GM12878 (cell line): Measurements from ENCODE around the gene CACNA1B. TPM values are rescaled to one million over a fixed set of nuclear protein-coding genes. Genes with fewer than 3 reads are reported as not detected.

ENCODE experiments used
- ATAC-seq: fragments of 200-7000 bp; cut with Tn5 transposase; 3 replicates; pipeline ENCODE4 v1.9.1; 2020; ENCODE audit warnings: mild to moderate bottlenecking, moderate library complexity
- BruUV-seq: library from RNA; stranded (reverse); fragments of 400-500 nt; replicated peaks from 2 replicates; lab custom pipeline; 2021; lab: Mats Ljungman, UMichigan
- CTCF ChIA-PET: fragments of 300-600 bp; sonication (Branson Sonifier 250); formaldehyde crosslinking; extraction: SDS; loops from one replicate; lab custom pipeline; 2021; ENCODE audit warnings: inconsistent platforms; lab: Yijun Ruan, JAX
- POLR2A ChIA-PET: fragments of 350-600 bp; formaldehyde crosslinking; extraction: SDS; loops from one replicate; lab custom pipeline; 2021; ENCODE audit warnings: inconsistent platforms; lab: Charles Lee
- RAD21 ChIA-PET: fragments of 300-600 bp; sonication (Branson Sonifier 250); formaldehyde crosslinking; loops from one replicate; lab custom pipeline; 2023; ENCODE audit warnings: antibody characterized with exemption; ENCODE audit not compliant: unreplicated experiment; lab: Charles Lee
- SMC1A ChIA-PET: fragments of 300-600 bp; sonication (Branson Sonifier 250); formaldehyde crosslinking; loops from one replicate; lab custom pipeline; 2023; ENCODE audit not compliant: unreplicated experiment, uncharacterized antibody; lab: Charles Lee
- DNase-seq: peaks from one replicate; pipeline ENCODE4 v3.0.0-alpha.2; 2011; ENCODE audit warnings: low read depth, low spot score
- FAIRE-seq: peaks from 3 replicates; lab custom pipeline; 2011; peaks lifted over from hg19 to GRCh38; lab: Jason Lieb, UNC
- H2AFZ ChIP-seq: 2 replicates; pipeline ENCODE4 v1.6.0; 2011; ENCODE audit warnings: low read depth, low read length, control low read depth; ENCODE audit not compliant: control insufficient read depth
- H3K27ac ChIP-seq: 2 replicates; pipeline ENCODE4 v1.5.1; 2011; ENCODE audit warnings: control low read depth; ENCODE audit not compliant: control insufficient read depth, insufficient read depth
- H3K27me3 ChIP-seq, 2 experiments: replicated peaks in 1 of 2; 2 replicates each; pipeline versions ENCODE4 v1.6.0 to v1.6.1; 2011; ENCODE audit warnings: low read length in 1 of 2; ENCODE audit not compliant: control insufficient read depth in 2 of 2, insufficient read depth in 2 of 2
- H3K36me3 ChIP-seq, 2 experiments: 2 replicates each; pipeline ENCODE4 v1.5.1; 2011; ENCODE audit warnings: low read length in 1 of 2; ENCODE audit not compliant: control insufficient read depth in 2 of 2, insufficient read depth in 2 of 2
- H3K4me1 ChIP-seq: 2 replicates; pipeline ENCODE4 v1.6.1; 2011; ENCODE audit warnings: mild to moderate bottlenecking, low read length, moderate library complexity, mixed read lengths; ENCODE audit not compliant: control insufficient read depth, insufficient read depth
- H3K4me2 ChIP-seq: 2 replicates; pipeline ENCODE4 v1.6.0; 2011; ENCODE audit warnings: control low read depth; ENCODE audit not compliant: control insufficient read depth, insufficient read depth
- H3K4me3 ChIP-seq: fragments of 200-600 bp; sonication (generic); 2 replicates; pipeline ENCODE4 v1.5.1; 2016
- H3K79me2 ChIP-seq: 2 replicates; pipeline ENCODE4 v1.6.0; 2011; ENCODE audit warnings: low read length; ENCODE audit not compliant: control insufficient read depth, insufficient read depth
- H3K9ac ChIP-seq: 2 replicates; pipeline ENCODE4 v1.8.0; 2011; ENCODE audit warnings: low read length, control low read depth, mixed read lengths; ENCODE audit not compliant: control insufficient read depth, insufficient read depth
- H3K9me3 ChIP-seq: replicated peaks from 3 replicates; pipeline ENCODE4 v1.5.1; 2011; ENCODE audit warnings: mild to moderate bottlenecking, low read length; ENCODE audit not compliant: control insufficient read depth, insufficient read depth
- H4K20me1 ChIP-seq: 2 replicates; pipeline ENCODE4 v1.6.0; 2011; ENCODE audit not compliant: control insufficient read depth, insufficient read depth
- BHLHE40 ChIP-seq, 2 experiments: fragments of 450-650 bp in 1 of 2; IDR thresholded peaks; 2 replicates each; pipeline ENCODE4 v1.6.1; 2011 to 2017; ENCODE audit warnings: low read depth in 2 of 2, borderline replicate concordance in 1 of 2, improper control_type of control experiment in 1 of 2, low read length in 1 of 2, mild to moderate bottlenecking in 1 of 2
- BMI1 ChIP-seq: fragments of 450-650 bp; IDR thresholded peaks from 2 replicates; pipeline ENCODE4 v1.6.1; 2016; ENCODE audit warnings: mild to moderate bottlenecking, moderate library complexity, borderline replicate concordance
- CHD2 ChIP-seq: IDR thresholded peaks from 2 replicates; pipeline ENCODE4 v1.6.1; 2011; ENCODE audit warnings: low read depth, low read length, improper control_type of control experiment, borderline replicate concordance
- EED ChIP-seq: sonication (generic); IDR thresholded peaks from 2 replicates; pipeline ENCODE4 v1.6.1; 2016; ENCODE audit warnings: antibody characterized with exemption, low read depth
- ETV6 ChIP-seq, 2 experiments: fragments of 450-650 bp in 1 of 2; IDR thresholded peaks in 1 of 2; conservative IDR thresholded peaks in 1 of 2; 2 replicates each; pipeline ENCODE4 v1.6.1; 2014; ENCODE audit warnings: antibody characterized with exemption in 1 of 2, borderline replicate concordance in 1 of 2, low read depth in 1 of 2, mild to moderate bottlenecking in 1 of 2, moderate library complexity in 1 of 2
- HDAC6 ChIP-seq: fragments of 200-600 bp; sonication (generic); IDR thresholded peaks from one replicate; pipeline ENCODE4 v1.8.0; 2017; ENCODE audit warnings: antibody characterized with exemption; ENCODE audit not compliant: unreplicated experiment
- JUND ChIP-seq: IDR thresholded peaks from 2 replicates; pipeline ENCODE4 v1.6.1; 2012; ENCODE audit warnings: low read depth, mild to moderate bottlenecking, low read length, improper control_type of control experiment, moderate library complexity
- KLF5 ChIP-seq: fragments of 450-650 bp; IDR thresholded peaks from 2 replicates; pipeline ENCODE4 v1.6.1; 2014; ENCODE audit warnings: mild to moderate bottlenecking; ENCODE audit not compliant: partially characterized antibody
- MEF2A ChIP-seq: IDR thresholded peaks from 2 replicates; pipeline ENCODE4 v1.6.1; 2011; ENCODE audit warnings: low read depth, mild to moderate bottlenecking, low read length, moderate library complexity; ENCODE audit not compliant: insufficient read depth
- MTA2 ChIP-seq: fragments of 450-650 bp; IDR thresholded peaks from 2 replicates; pipeline ENCODE4 v1.6.1; 2016; ENCODE audit warnings: low read depth, mild to moderate bottlenecking, moderate library complexity
- POU2F2 ChIP-seq: IDR thresholded peaks from 3 replicates; pipeline ENCODE4 v1.6.1; 2011; ENCODE audit warnings: low read depth, mild to moderate bottlenecking, low read length, borderline replicate concordance
- RELA ChIP-seq: fragments of 450-650 bp; IDR thresholded peaks from 2 replicates; pipeline ENCODE4 v1.8.0; 2014; ENCODE audit warnings: borderline replicate concordance; ENCODE audit not compliant: partially characterized antibody
- ZNF384 ChIP-seq: IDR thresholded peaks from 2 replicates; pipeline ENCODE4 v1.6.1; 2012; ENCODE audit warnings: low read depth, mild to moderate bottlenecking, low read length, improper control_type of control experiment, borderline replicate concordance
- ZZZ3 ChIP-seq: IDR thresholded peaks from 2 replicates; pipeline ENCODE4 v1.6.1; 2011; ENCODE audit warnings: low read depth; ENCODE audit not compliant: control insufficient read depth, insufficient read length
- WGBS: methylation state at CpG from one replicate; pipeline ENCODE4 v1.1.6; 2016; ENCODE audit warnings: low lambda C conversion rate; ENCODE audit not compliant: insufficient replicate concordance, insufficient coverage; ENCODE audit errors: missing lambda C conversion rate; 5-methylcytosine and 5-hydroxymethylcytosine counted together
- in situ Hi-C: fragments of 300-500 bp; cut with MboI; formaldehyde crosslinking; loops from 9 replicates; pipeline ENCODE4 v1.14.3; 2018; ENCODE audit warnings: mixed read lengths
- intact Hi-C: fragments of 100-400 bp; cut with micrococcal nuclease; formaldehyde crosslinking; loops from one replicate; pipeline ENCODE4 v1.14.2; 2022; ENCODE audit not compliant: unreplicated experiment
- polyA plus RNA-seq, 11 experiments: library from polyadenylated mRNA; depleted of rRNA in 4 of 11; unstranded in 6 of 11; stranded (reverse) in 5 of 11; fragments of >200 nt; fragmentation: Nextera tagmentation in 4 of 11; fragmentation: Illumina TruSeq in 1 of 11; extraction: Ambion mirVana in 4 of 11; extraction: Trizol in 1 of 11; gene quantifications; 1 replicate in 1 of 11; 2 replicates in 10 of 11; pipeline versions ENCODE4 v1.2.1 to v1.2.3, GENCODE V29; 2011 to 2016; ENCODE audit warnings: inconsistent platforms in 2 of 11, missing spikeins in 2 of 11, low read depth in 1 of 11
- total RNA-seq, 4 experiments: library from RNA; depleted of rRNA in 3 of 4; stranded (reverse); fragments of >200 nt in 3 of 4; fragmentation: Illumina TruSeq in 1 of 4; extraction: Trizol in 1 of 4; gene quantifications; 2 replicates each; pipeline versions ENCODE4 v1.2.1 to v1.2.3, GENCODE V29; 2013 to 2021
- TF ChIP-seq, protein P1 (sequence below): fragments of 450-650 bp; IDR thresholded peaks from 2 replicates; pipeline ENCODE4 v1.6.1; 2016; ENCODE audit warnings: mild to moderate bottlenecking
- TF ChIP-seq, protein P2 (sequence below): IDR thresholded peaks from 2 replicates; pipeline ENCODE4 v1.6.1; 2011; ENCODE audit warnings: mild to moderate bottlenecking, low read depth, low read length, moderate library complexity; ENCODE audit not compliant: insufficient replicate concordance

CACNA1B gene
- total and polyA plus RNA-seq, 10 of the 15 experiments (the other 5 are each of a cell fraction or from before 2014, with no cell fraction given): 0.01 to 0.03 (median 0.01) TPM; not detected in 7

DNA sequence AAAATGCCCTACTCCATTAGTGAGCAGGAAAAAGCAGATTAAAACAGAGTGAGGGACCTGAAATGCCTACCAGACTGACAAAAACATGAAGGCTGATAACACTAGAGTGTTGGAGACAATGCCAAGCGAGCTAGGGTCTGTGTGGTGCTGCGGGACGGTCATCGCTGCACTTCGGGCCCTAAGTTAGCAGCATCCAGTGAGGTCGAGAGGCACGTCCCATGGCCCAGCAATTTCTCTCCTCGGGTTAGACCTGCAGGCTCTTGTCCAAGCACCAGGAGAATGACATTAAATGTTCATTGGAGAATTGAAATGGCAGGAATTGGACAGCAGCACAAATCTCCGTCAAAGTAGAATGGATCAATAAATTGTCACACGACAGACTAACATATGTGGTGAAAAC is 5.3 kb upstream of the CACNA1B start:
- Histone ChIP-seq H3K79me2 (no peaks in the 10 kb centered on the region), H3K9ac (no peak overlapping the region), H3K27me3 (no peaks in the 10 kb centered on the region; a peak in 1 of 4 replicates), H3K4me1 (peaks cover 3% of the 10 kb centered on the region), H3K9me3 (no peaks in the 10 kb centered on the region; the same call in 2 of the 3 replicates), H3K4me2 (no peak overlapping the region), H3K27ac (no peak overlapping the region), H3K36me3 (no peaks in the 10 kb centered on the region), H3K4me3 (no peak overlapping the region), H2AFZ (no peak overlapping the region), H4K20me1 (no peaks in the 10 kb centered on the region)
- ATAC-seq: no peak
- RAD21 ChIA-PET: interaction anchor here (0.6 kb wide), 1 partner anchor 44 kb away, joined by 4 read pairs; no protein-coding TSS in a partner anchor
- no peak for FAIRE-seq
- no peak for TF ChIP-seq RELA
- no peak for TF ChIP-seq MTA2
- no peak for TF ChIP-seq MEF2A
- no peak for TF ChIP-seq BMI1
- TF ChIP-seq, protein P1, sequence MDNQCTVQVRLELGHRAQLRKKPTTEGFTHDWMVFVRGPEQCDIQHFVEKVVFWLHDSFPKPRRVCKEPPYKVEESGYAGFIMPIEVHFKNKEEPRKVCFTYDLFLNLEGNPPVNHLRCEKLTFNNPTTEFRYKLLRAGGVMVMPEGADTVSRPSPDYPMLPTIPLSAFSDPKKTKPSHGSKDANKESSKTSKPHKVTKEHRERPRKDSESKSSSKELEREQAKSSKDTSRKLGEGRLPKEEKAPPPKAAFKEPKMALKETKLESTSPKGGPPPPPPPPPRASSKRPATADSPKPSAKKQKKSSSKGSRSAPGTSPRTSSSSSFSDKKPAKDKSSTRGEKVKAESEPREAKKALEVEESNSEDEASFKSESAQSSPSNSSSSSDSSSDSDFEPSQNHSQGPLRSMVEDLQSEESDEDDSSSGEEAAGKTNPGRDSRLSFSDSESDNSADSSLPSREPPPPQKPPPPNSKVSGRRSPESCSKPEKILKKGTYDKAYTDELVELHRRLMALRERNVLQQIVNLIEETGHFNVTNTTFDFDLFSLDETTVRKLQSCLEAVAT: no peak
- no peak for TF ChIP-seq BHLHE40 (IDR thresholded peaks at IDR 0.05; ENCODE audit: borderline replicate concordance in 1 of 2, low read depth in 2 of 2, low read length in 1 of 2)
- no TSS peak for BruUV-seq
- no peak for DNase-seq
- CTCF ChIA-PET: no interaction called here
- POLR2A ChIA-PET: no interaction called here
- SMC1A ChIA-PET: no interaction called here
- 56% methylated on average over 10 of the region's 10 CpGs for WGBS
- in situ Hi-C loops (no loop called here), intact Hi-C loops (no loop called here)

DNA sequence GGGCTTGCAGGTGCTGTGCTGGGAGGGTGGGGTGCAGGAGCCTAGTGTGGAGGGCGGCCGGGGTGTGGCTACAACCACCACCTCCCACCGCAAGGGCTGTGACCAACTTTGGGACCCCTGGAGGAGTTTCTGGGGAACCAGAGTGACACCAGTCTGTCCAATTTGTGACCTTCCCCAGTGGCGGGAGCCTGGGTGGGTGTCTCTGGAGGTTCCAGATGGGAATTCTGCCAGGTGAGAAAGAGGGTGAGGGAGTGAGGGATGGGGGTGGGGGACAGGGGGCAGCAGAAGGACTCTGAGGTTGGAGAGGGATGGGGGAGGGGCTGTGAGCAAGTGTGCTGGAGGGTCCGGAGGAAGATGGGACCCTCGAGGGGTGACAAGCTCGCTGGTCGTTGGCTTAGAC is 4.2 kb upstream of the CACNA1B start:
- no peak for ATAC-seq
- Histone ChIP-seq H3K36me3 (no peaks in the 10 kb centered on the region), H3K4me3 (no peak overlapping the region), H3K27me3 (no peaks in the 10 kb centered on the region; a peak in 1 of 4 replicates), H3K9ac (no peak overlapping the region), H3K9me3 (no peaks in the 10 kb centered on the region; the same call in 2 of the 3 replicates), H3K4me2 (no peak overlapping the region), H3K79me2 (no peaks in the 10 kb centered on the region), H3K4me1 (no peaks in the 10 kb centered on the region), H2AFZ (no peak overlapping the region), H3K27ac (no peak overlapping the region), H4K20me1 (no peaks in the 10 kb centered on the region)
- ChIA-PET CTCF (no interaction called here), RAD21 (no interaction called here), SMC1A (no interaction called here), POLR2A (no interaction called here)
- no TSS peak for BruUV-seq
- 24% methylated on average over 7 of the region's 8 CpGs for WGBS
- intact Hi-C loops: no loop called here
- in situ Hi-C loops: no loop called here
- no peak for DNase-seq
- no peak for FAIRE-seq
- TF ChIP-seq HDAC6: no peak
- no peak for TF ChIP-seq ZNF384
- TF ChIP-seq, protein P2, sequence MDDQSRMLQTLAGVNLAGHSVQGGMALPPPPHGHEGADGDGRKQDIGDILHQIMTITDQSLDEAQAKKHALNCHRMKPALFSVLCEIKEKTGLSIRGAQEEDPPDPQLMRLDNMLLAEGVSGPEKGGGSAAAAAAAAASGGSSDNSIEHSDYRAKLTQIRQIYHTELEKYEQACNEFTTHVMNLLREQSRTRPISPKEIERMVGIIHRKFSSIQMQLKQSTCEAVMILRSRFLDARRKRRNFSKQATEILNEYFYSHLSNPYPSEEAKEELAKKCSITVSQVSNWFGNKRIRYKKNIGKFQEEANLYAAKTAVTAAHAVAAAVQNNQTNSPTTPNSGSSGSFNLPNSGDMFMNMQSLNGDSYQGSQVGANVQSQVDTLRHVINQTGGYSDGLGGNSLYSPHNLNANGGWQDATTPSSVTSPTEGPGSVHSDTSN: no peak
- no peak for TF ChIP-seq ZZZ3
- TF ChIP-seq ETV6 (conservative IDR thresholded peaks at IDR 0.05 in 1 of 2, IDR thresholded peaks at IDR 0.05 in 1 of 2; ENCODE audit: borderline replicate concordance in 1 of 2, low read depth in 1 of 2): no peak
- no peak for TF ChIP-seq JUND
- no peak for TF ChIP-seq EED
- TF ChIP-seq KLF5: no peak
- no peak for TF ChIP-seq POU2F2
- no peak for TF ChIP-seq CHD2
